Raji (cell line): ENCODE data around the gene C1orf21.

ENCODE experiments used
- POLR2A ChIP-seq: IDR thresholded peaks from 2 replicates; pipeline ENCODE4 v1.6.1; 2011; ENCODE audit warnings: low read depth, low read length, control low read depth; ENCODE audit not compliant: insufficient read depth

Gene C1orf21

GRCh38 chr1:184590163-184590750 lies 203.4 kb downstream of the C1orf21 start:
- no peak for TF ChIP-seq POLR2A

GRCh38 chr1:184593597-184593996 lies 206.8 kb downstream of the C1orf21 start:
- TF ChIP-seq POLR2A, result no peak

GRCh38 chr1:184595596-184595995 lies 208.8 kb downstream of the C1orf21 start:
- TF ChIP-seq POLR2A, result no peak

- no peak for TF ChIP-seq POLR2A
Measured at GRCh38 chr1:184596950-184597645, 210.3 kb downstream of the C1orf21 start.

GRCh38 chr1:184597650-184598357 lies 211.0 kb downstream of the C1orf21 start:
- no peak for TF ChIP-seq POLR2A

GRCh38 chr1:184598403-184599193 lies 211.8 kb downstream of the C1orf21 start:
- TF ChIP-seq POLR2A, result no peak

GRCh38 chr1:184604152-184604900 lies 217.5 kb downstream of the C1orf21 start:
- TF ChIP-seq POLR2A, result no peak

GRCh38 chr1:184605941-184606340 lies 219.1 kb downstream of the C1orf21 start:
- TF ChIP-seq POLR2A, result no peak

GRCh38 chr1:184606786-184607185 lies 220.0 kb downstream of the C1orf21 start:
- no peak for TF ChIP-seq POLR2A

- TF ChIP-seq POLR2A, result no peak
Measured at GRCh38 chr1:184608581-184608980, 221.8 kb downstream of the C1orf21 start.

- TF ChIP-seq POLR2A, result no peak
Measured at GRCh38 chr1:184608990-184609389, 222.2 kb downstream of the C1orf21 start.

GRCh38 chr1:184610876-184611595 lies 224.2 kb downstream of the C1orf21 start:
- TF ChIP-seq POLR2A, result no peak

GRCh38 chr1:184614667-184615066 lies 227.8 kb downstream of the C1orf21 start:
- TF ChIP-seq POLR2A, result no peak

- TF ChIP-seq POLR2A, result no peak
Measured at GRCh38 chr1:184615301-184615700, 228.5 kb downstream of the C1orf21 start.
